Activated CD4-positive, alpha-beta T cell treated with anti-CD3 and anti-CD28 coated beads for 4 hours (primary cell): ENCODE data around the gene PPP1R14C.

Experiments
- DNase-seq, 2 donors: peaks; one replicate each; pipeline ENCODE4 v3.0.0-alpha.2; 2020

Gene PPP1R14C

DNA sequence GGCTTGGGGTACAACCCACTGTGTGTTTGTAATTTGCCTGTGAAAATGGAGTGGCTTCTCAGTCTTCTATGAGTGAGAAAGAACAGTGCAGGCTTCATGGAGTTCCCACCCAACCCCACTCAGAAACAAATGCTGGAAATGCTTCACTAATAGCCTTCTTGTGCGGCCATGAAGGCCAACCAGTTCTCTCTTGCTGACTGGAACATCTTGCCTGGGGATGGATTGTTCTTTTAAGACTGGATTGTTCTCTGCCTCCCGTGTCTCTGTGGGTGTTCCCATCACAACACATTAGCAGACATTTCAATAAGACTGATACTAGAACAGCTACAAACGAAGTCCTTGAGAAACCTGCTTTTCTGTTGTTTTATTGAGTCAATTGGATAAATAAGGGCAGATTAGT, 110.6 kb downstream of the PPP1R14C start:
- no peak for DNase-seq

DNA sequence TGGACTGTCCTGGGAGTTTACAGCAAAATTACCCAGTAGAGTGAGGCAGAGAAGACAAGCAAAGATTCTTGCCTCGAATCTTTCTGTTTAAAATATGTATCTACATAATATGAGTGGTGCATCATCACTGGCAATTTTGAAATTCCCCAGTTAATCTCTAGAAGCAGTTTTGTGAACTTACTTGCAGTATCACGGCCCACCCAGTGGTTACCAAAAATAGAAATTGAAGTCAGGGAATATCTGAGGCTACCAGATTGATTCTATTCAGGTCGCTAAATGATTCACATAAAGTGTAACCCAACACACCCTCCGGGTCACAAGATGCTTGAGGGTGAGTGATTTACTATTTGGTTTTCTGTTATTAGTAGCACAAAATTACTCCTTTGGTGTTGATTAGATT, 111.9 kb downstream of the PPP1R14C start:
- no peak for DNase-seq

DNA sequence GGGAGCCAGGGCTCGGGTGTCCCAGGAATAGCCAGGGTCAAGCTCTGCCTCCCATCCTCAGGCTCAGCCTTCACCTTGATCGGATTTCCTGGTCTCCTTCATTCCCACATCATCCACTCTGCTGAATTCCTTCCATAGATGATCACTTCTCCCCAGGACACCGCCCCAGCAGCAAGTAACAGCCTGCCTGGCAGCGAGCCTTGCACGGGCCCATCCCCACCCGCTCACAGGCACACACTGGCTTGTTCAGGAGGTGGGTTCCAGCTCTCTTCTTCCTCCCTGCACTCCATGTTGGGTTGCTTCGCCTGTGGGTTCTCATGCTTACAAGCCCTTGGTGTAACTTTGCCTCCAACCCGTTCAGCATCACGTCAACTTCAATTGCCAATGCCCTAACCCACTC, 113.0 kb downstream of the PPP1R14C start:
- DNase-seq = no peak

DNA sequence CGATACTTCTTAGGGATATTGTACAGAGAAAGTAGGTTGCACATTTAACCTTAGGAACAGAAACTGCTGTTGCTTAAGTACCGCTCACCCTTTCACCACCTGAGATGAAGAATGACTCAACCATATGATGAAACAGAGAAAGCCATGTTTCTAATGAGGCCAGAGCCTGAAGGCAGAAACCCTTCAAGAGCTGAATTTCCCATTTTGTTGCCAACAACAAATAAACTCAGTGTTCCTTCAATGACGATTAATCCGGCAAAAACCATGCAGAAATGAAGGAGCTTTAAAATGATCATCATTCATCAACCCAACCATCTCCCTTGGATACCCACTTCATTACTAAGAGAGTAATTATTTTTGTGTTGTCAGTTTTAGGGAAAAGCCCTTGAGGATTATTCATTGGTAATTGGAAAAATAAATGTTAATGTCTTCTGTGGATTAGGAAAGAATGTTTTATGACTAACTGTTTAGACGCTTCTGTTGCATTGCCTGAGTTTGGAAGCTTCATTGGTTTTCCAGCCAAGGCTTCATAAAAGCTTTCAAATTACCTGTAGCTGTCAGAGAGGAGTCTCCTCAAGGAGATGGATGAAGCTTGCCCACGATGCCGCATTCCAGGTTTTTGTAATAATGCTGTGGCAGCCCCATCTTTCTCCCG, 113.9 kb downstream of the PPP1R14C start:
- DNase-seq = no peak

DNA sequence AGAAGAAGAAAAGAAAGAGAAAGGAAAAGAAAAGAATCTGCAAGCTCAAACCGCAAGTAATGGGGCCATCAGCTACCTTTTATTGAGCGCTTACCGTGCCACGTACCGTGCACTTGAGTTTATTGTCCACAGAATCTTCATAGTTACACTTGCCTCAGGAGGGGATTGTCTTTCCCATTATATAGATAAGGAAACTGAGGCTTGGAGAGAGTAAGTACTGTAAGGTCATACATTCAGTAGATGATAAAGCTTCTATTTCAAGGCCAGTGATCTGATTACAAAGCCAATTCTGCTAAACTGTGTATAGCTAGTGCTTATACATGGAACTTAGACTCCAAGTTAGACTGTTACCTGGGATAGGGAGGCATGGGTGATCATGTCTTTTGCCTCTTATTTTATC, 115.5 kb downstream of the PPP1R14C start:
- DNase-seq = no peak

DNA sequence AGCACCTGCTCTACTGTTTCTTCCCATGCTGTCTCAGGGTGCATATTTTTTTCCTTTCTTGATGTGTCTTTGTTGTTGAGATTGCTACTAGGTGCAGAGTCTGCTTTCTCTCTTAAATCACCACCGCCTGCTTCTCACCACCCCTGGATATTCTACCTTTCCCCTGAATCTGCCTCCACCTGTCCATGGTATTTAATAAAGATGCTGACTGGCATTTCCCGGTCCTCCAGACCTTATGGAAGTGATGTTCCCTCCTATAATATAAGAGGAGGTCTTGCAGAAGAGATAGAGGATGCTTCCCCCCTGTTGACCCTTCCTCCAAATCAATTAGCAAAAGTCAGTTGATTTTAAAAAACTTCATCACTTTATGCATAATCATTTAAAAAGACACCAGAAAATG, 118.1 kb downstream of the PPP1R14C start:
- DNase-seq = no peak

DNA sequence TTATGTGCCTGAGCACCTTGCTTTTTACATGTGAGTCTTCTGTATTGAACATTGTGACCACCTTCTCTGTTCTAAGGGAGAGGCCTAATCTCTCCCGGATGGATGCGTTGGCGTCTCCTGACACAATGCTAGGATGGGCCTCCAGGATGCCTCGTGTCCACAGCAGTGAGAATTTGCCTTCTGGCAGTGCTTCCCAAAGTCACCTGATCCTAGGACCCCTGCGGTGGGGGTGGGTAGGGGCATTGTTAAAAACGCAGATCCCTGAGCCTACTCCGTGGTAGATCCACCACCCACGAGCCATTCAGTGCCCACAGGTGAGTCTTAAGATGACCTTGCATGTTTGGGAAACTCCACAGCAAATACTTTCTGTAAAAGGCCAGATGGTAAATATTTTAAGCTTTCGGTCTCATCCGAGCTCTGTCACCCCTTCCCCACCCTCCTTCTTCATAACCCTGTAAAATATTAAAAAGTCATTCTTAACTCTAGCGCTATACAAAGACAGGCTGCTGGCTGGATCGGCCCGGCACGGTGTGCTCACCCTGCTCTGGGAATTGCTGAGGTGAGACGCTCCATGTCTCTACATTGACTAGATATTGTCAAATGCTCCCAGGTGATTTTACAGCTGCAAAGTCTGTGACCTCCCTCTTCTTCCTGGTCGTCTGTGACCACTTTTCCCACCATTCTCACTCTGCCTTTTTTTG, 119.3 kb downstream of the PPP1R14C start:
- no peak for DNase-seq

DNA sequence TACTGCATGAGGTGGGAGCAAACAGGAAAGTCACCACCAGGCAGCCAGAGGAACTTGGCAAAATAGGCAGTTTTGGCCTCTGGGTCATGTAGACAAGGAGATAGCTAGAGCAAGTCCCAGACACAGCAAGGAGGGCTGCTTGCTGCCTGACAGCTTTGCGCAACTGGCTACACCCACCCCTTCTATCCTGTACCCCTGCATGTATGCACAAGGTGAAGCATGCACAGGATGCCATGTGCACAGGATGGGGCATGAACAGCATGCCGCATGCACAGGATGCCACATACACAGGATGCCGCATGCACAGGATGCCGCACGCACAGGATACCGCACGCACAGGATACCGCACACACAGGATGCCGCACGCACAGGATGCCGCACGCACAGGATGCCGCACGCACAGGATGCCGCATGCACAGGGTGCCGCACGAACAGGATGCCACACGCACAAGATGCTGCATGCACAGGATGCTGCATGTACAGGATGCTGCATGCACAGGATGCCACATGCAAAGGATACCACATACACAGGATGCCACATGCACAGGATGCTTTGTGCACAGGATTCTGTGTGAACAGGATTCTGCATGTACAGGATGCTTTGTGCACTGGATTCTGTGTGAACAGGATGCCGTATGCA, 121.0 kb downstream of the PPP1R14C start:
- no peak for DNase-seq

DNA sequence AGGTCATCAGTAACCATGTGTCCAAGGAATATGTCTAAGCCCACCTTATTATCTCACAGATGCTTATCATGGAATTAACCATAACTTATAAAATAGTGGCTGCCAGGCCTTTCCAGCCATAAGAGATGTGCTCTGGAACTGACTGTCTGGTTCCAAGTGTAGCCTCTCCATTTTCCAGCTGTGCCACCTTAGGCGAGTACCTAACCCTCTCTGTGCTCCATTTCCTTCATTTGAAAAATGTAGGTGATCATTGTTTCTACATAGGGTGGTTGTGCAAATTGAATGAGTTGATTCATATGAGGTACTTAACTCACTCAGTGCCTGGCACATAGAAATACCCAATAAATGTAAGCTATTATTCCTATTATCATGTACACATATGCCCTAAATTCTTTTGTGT, 123.5 kb downstream of the PPP1R14C start:
- no peak for DNase-seq

DNA sequence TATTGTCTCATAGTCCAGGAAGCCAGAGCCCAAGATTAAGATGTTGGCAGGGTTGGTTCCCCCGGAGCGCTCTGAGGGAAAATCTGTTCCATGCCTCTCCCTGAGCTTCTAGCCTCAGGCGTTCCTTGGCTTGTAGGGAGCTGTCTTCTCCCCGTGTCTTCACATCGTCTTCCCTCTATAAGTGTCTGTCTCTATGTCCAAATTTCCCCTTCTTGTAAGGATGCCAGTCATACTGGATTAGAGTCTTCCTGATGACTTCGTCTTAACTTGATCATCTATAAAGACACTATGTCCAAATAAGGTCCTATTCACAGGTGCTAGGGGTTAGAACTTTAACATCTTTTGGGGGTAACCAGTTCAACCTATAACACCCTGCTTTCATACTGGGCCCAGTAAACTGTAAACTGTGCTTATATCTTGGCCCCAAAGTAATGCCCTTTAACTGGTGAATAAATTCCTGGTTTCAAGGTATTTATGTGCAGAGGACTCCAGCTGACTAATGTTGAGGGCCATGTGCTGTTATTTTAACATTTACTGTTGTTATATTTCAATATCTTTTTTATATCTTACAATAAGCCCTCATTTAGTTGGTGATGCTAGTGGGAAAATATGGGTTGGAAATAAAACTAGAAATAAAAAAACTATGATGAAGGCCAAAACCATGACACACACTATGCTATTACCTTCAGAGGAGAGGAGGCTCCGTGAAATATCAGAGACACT, 124.3 kb downstream of the PPP1R14C start:
- DNase-seq = no peak

DNA sequence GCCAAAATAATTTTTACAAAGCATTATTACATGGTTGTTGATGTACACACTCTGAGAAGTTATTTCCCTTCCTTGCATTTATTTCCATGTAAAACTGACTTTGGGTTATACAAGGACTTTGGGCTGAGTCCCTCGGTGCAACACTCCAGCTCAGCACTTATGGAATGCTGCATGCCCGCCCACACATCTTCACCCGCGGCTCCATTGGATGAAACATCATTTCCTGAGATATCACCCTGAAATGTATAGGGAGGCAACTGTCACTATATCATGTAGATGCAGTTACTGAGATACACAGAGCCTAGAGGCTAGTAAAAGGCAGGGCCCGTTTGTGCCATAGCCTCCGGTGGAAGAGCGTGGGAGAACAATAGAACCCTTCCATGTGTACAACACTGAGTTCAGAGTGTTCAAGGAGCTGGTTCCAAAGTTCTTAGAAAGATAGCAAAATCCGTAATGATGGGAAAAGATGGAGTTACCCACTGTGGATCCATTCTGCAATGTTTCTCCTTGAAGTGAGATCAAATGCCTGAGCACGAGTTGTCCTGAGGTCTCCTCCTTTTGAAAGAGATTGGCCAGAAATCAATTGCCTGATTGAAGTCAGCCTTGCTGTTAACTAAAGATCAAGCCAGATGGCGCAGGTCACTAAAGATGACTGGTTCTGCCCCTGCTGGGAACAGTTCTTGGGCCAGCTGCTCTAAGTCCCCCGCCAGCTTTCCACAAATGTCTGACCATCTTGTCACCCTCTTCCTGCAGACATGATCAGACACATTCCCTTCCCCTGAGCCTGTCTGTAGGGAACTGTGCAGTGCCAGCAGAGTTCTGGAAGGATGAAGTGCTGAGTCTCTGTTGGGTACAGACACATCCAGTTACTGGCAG, 125.1 kb downstream of the PPP1R14C start:
- DNase-seq = no peak

DNA sequence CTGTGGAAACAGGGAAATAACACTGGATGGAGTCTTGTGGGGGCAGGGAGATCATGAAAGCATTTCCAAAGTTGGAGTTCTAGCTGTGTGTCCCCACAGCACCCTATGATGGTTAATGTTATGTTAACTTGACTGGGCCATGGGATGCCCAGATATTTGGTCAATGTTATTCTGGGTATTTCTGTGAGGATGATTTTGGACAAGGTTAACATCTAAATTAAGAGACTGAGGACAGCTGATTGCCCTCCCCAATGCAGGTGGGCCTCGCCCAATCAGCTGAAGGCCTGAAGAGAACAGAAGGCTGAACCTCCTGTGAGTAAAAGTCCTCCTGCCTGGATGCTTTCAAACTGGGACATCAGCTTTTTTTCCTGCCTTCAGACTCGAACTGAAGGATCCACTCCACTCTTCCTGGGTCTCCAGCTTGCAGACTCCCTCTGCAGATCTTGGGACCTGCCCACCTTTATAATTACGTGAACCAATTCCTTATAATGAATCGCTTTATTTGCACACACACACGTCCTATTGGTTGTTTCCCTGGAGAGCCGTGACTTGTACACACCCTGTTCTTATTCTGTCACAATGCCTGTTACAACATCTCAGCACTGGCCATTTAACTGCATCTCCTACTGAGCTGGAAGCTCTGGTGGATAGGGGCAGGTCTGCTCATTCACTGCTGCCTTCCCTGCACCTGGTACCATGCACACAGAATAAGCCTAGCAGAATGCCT, 126.4 kb downstream of the PPP1R14C start:
- DNase-seq = no peak

DNA sequence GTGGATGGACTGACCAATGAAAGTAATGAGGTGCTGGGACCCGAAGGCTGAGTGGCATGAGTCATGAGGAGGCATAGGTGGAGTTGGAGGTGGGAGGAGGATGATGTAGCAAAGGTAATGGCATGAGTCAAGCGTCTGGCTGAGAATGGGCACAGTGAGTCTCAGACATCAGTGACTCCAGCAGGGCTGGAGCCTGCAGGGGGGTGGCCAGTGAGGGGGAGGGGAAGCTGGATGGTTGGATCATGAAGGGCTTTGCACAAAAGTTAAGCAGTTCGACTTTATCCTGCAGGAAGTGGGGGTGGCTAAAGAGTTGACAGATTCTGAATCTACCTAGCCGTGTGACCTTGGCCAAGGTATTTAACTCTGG, 127.0 kb downstream of the PPP1R14C start:
- DNase-seq = no peak

DNA sequence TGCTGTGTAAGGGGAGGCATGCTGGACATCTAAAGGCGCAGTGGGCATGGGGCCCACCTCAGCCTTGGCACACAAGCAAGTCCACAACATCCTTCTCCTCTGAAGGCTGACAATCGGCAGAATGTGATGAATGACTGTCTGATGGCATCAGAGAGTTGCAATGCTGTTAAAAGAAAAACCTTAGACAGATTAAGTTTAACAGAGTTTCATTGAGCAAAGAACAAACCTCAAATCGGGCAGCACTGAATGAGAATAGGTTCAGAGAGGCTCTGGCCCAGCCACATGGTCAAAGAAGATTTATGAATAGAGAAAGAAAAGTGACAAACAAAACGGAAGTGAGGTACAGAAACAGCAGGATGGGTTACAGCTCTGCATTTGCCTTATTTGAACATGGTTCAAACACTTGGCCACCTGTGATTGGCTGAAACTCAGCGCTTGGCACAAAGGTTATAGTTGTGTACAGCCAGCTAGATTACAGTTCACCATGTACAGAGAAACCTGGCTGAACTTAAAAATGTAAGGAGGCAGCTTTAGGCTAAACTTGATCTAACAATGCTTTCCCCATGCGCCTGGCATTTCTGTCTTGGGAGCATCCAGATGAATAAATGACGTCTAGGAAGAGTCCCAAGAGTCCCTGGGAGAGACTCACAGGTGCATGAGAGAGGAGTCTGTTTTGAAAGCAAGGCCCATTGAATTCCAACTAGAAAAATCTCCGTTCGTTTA, 127.6 kb downstream of the PPP1R14C start:
- no peak for DNase-seq

DNA sequence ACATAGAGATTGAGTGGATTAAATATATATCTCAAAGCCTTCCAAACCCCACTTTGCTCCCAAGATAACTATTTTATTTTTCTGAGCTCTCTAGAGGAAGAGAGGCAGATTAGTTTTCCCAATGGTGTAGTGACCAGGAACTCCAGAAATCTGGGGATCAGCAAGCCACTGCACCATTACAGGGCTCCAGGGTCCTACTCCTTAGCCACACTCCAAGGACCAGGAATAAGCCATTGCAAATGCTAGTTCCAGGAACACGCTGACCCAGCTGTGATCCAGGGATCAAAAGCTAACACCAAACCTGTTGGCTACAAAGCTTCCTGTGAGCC, 128.3 kb downstream of the PPP1R14C start:
- no peak for DNase-seq

DNA sequence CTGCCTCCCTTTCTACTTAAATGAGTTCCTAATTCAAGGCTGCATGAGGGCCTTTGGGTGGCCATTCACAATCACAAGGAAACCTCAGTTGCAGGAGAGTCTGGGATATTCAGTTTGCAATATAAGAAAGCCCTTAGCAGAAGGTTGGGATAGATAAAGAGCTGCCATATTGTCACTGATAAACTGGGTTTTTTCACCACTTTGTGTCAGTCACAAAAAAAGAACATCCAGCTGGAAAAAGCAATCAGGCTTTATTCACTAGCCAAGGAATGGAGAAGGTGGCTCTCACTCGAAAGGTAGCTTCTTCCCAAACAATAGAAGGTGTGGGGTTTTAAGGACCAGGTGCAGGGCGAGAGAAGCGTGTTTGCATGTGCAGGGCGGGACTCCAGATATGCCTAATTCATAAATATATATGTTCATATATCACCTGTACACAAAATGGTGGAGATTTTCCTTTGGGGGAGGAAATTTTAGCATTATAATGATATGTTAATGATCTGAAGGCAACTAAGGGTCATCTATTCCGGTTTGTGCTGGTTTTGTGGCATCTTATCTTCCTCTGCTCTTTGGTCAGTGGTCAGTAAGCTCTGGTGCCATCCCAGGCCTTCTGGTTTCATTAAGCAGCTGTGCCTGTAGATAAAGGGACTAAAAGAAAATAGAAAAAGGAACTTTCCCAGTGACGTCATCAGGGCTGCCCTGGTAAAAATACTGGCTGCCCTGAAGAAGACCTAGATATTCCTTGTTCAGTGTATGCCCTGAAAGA, 128.8 kb downstream of the PPP1R14C start:
- DNase-seq = no peak

DNA sequence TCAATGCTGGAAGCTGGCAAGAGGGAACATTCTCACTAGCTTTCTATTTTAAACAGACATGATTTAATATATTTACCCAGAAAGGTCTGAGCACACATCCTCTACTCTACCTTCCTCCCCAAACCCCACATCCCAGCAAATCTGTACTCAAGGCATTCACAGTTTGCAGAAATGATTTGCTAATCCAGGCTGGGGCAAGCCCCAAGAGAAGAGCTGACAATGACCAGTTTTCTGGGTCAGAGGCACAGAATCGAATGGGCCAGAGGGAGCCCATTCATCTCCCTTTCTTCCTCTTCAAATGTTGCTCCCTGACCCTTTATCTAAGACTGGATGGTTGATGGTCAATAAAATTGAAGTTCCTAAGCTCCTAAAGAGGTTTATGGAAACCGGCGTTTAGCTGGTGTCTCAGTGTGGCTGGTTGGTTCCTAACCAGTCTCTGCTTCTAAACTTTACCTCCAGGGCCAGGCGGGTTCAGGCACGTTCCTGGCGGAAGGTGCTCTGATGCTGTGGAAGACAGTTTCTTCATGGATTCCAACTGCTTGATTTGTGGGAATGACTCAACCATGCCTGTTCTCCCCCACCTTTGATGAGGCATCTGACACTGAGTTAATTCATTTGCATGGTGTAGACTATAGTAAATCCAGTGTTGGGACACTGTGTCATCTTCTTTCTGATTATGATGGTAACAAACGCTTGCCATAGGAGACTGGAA, 129.6 kb downstream of the PPP1R14C start:
- no peak for DNase-seq

DNA sequence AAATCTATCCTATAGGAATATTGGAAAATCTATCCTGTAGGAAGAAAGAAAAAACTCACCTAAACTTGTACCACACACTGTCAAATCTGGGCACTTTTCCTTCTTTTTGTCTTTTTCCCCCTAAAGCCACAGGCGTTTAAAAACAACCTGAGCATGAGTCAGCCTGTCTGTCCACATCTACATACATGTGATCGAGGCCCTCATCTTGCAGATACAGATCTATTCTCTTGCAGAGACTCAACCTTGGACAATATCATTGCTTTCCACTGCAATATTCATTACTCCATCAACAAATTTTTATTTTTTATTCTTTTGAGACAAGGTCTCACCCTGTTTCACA, 130.1 kb downstream of the PPP1R14C start:
- DNase-seq = no peak

DNA sequence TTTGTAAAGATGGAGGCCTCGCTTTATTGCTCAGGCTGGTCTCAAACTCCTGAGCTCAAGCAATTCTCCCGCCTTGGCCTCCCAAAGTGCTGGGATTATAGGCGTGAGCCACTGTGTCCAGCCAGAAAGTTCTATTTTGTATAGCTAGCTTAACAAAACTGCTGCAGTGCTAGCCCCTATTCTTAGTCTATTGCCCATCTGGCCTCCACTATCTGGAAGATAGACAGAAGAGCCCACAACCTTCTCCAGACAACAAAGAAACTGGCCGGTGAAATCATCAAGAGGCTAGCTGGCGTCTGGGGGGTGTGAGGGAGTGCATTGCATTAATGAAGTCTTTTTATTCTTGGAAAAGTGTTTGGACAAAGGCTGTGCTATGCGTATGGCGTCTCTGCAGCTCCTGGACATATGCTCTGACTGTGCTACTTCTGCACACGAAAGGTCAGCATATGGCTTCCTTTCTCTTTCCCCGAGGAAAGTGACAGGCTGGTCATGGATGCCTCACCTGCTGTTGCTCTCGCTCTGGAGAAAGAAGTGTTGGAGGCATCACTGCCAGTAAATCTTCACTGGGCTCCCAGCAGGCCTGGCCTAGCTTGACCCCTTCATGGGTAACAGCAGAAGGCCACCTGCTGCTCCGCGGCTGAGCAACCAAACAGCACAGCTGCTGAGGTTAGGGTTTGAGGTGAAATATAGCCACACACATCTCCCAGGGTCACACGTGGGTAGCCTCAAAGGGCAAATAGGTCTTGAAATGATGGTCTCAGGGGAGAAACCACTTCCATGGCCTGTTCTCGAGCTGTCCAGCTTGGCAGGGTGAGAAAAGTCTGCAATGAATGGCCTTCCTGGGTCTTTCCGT, 130.8 kb downstream of the PPP1R14C start:
- no peak for DNase-seq
